SK-N-MC (cell line): ENCODE measurements around the gene ZBTB7B.

ENCODE experiments used
- DNase-seq: peaks from one replicate; pipeline ENCODE4 v3.0.0-alpha.2; 2011; ENCODE audit warnings: low read depth, low spot score
- H3K27ac ChIP-seq: fragments of 200-600 bp; sonication (generic); 2 replicates; pipeline ENCODE4 v1.5.1; 2016; ENCODE audit warnings: mixed run types
- H3K36me3 ChIP-seq: fragments of 200-600 bp; sonication (generic); 2 replicates; pipeline ENCODE4 v1.6.1; 2017; ENCODE audit warnings: antibody characterized with exemption, low read length, mixed read lengths; ENCODE audit not compliant: insufficient read depth
- H3K4me3 ChIP-seq: fragments of 200-600 bp; sonication (generic); 2 replicates; pipeline ENCODE4 v1.5.1; 2016
- H3K9ac ChIP-seq: fragments of 200-600 bp; sonication (generic); 2 replicates; pipeline ENCODE4 v1.8.0; 2017; ENCODE audit warnings: mixed run types, mixed read lengths; ENCODE audit not compliant: insufficient read length
- H3K9me3 ChIP-seq: fragments of 200-600 bp; sonication (generic); 2 replicates; pipeline ENCODE4 v1.6.1; 2017; ENCODE audit warnings: low read depth, mild to moderate bottlenecking, antibody characterized with exemption, low read length, moderate library complexity, mixed read lengths
- EZH2 ChIP-seq: fragments of 200-600 bp; sonication (generic); IDR thresholded peaks from one replicate; pipeline ENCODE4 v1.6.1; 2017; ENCODE audit warnings: antibody characterized with exemption
- FOXP2 ChIP-seq: optimal IDR thresholded peaks from 2 replicates; pipeline ENCODE3; 2011; ENCODE audit warnings: mild to moderate bottlenecking, moderate library complexity; ENCODE audit not compliant: insufficient read depth; ENCODE audit errors: extremely low read length, control extremely low read depth
- POLR2AphosphoS5 ChIP-seq: IDR thresholded peaks from 2 replicates; pipeline ENCODE4 v1.6.1; 2012; ENCODE audit warnings: mild to moderate bottlenecking, low read depth, low read length, borderline replicate concordance

The ZBTB7B gene

DNA sequence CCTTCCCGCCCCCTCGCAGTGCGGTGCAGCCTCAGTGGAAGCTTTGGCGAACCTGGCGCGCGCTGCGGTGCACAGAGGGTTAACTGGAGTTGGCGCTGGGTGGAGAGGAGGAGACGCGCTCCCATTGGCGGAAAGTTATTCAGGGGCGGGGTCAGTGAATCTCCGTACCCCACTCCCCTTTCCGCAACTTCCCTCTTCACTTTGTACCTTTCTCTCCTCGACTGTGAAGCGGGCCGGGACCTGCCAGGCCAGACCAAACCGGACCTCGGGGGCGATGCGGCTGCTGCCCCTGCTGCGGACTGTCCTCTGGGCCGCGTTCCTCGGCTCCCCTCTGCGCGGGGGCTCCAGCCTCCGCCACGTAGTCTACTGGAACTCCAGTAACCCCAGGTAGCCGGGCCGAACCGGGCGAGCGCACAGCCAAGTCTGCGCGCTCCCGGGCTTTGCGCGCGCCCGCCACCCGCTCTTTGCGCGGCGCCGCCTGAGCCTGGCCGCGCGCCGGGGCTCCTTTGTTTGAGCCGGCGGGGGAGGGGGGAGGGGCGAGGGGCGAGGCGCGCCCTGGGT is 61.0 kb downstream of the ZBTB7B start, which contains the start of gene EFNA4:
Gene EFNA4, plus strand, starts transcription at position 191 of the 561 bp plus-strand sequence. Its CDS starts 84 bp downstream, at position 275.
- peaks cover 11% of the 10 kb centered on the region; the same call in 1 of the 2 replicates for H3K36me3 ChIP-seq

DNA sequence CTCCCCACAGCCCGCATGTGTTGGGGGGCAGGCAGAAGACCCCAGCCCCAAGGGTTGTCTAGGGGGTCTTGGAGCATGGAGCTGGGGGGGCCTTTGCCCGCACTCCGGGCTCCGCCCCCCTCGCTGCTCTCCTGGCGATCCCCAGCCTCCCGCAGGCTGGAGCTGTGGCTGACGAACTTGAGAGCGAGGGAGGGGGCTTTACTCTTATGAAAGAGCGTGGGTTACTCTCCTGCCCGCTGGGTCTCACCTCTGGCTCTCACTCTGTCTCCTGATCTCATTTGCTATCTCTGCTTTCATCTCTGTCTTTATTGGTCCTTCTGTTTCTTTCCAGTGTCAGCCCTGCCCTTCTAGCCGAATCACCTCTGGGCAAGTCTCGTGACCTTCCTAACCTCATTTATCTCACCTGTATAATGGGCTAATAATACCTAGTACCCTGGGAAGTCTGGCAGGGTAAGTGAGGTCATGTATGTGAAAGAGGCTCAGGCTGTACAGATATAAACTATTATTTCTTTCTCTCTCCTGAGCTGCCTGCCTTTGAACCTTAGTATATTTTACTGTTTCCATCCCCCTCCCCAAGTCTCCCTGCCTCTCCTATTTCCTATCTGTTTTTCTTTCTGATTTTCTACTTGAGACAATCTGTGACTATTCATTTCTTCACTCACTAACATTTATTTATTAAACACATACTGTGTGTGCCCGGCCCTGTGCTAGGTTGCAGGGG is 61.7 kb downstream of the ZBTB7B start:
- Histone ChIP-seq H3K9me3 (no peaks in the 10 kb centered on the region), H3K36me3 (peaks cover 18% of the 10 kb centered on the region; the same call in 1 of the 2 replicates), H3K27ac (no peak overlapping the region), H3K9ac (peak overlapping the region; percentile 78), H3K4me3 (peak overlapping the region; percentile 95)
- TF ChIP-seq FOXP2 = no peak
- TF ChIP-seq EZH2 = no peak
- no peak for TF ChIP-seq POLR2AphosphoS5
- DNase-seq = no peak

More for the DNA sequence above, 61.0 kb downstream of the ZBTB7B start, which contains the start of gene EFNA4:
- TF ChIP-seq FOXP2 (no peak), EZH2 (no peak), POLR2AphosphoS5 (peak; percentile 93)
- peak within 1 kb of the TSS; percentile 78 for H3K9ac ChIP-seq
- H3K4me3 ChIP-seq = peak within 1 kb of the TSS; percentile 95
- no peaks in the 10 kb centered on the region for H3K9me3 ChIP-seq
- DNase-seq = no peak
- no peak within 1 kb of the TSS; the same call in 1 of the 2 replicates for H3K27ac ChIP-seq

DNA sequence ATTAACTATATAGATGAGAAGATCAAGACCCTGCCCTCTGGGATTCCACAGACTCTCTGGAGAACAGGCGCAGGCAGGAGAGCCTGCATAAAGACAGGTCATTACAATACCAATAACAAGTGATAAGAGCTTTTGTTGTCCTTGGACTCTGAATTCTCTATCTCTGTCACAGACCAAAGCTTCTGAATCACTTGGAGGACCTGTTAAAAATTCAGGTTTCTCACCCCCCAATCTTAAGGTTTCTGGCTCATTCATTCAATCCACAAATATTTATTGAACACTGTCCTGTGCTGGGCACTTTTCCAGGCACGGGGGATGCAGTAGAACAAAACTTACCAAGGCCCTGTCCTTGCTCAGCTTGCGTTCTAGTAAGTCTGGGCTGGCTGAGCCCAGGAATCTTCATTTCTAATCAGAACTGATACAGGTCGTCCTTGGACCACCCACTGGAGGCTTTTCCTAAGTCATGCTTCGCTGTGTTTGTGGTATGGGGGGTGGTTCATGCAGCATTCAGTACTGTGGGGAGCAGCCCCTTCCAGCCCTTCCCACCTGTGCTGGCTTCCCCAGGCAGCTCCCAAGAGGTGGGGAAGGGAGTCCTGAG is 62.3 kb downstream of the ZBTB7B start:
- peak overlapping the region; percentile 95 for H3K4me3 ChIP-seq
- no peak for DNase-seq
- peak overlapping the region; percentile 78 for H3K9ac ChIP-seq
- TF ChIP-seq FOXP2 (no peak), EZH2 (no peak), POLR2AphosphoS5 (no peak)
- H3K36me3 ChIP-seq = peaks cover 23% of the 10 kb centered on the region; the same call in 1 of the 2 replicates
- H3K27ac ChIP-seq = no peak overlapping the region
- H3K9me3 ChIP-seq = no peaks in the 10 kb centered on the region

DNA sequence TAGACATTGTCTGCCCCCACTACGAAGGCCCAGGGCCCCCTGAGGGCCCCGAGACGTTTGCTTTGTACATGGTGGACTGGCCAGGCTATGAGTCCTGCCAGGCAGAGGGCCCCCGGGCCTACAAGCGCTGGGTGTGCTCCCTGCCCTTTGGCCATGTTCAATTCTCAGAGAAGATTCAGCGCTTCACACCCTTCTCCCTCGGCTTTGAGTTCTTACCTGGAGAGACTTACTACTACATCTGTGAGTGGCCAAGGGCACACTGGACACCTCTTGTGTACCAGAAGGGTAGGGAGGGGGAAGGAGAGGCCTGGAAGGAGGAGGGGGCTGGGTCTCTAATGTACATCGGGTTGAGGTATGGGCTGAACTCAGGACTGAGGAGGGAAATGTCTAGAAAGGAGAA is 64.2 kb downstream of the ZBTB7B start:
- TF ChIP-seq POLR2AphosphoS5 (no peak), FOXP2 (no peak), EZH2 (no peak)
- no peak for DNase-seq
- H3K36me3 ChIP-seq = peaks cover 23% of the 10 kb centered on the region; the same call in 1 of the 2 replicates
- no peaks in the 10 kb centered on the region for H3K9me3 ChIP-seq
- no peak overlapping the region for H3K9ac ChIP-seq
- H3K4me3 ChIP-seq = no peak overlapping the region
- no peak overlapping the region for H3K27ac ChIP-seq
